H9 (cell line): ENCODE results near the gene HEG1. TPM values are rescaled to one million over a fixed set of nuclear protein-coding genes. Genes with fewer than 3 reads are reported as not detected.

Experiments
- DNase-seq: peaks from one replicate; pipeline ENCODE4 v3.0.0-alpha.2; 2017
- H2AFZ ChIP-seq: one replicate; pipeline ENCODE4 v1.6.1; 2013; ENCODE audit warnings: mild to moderate bottlenecking, low read length, control low read depth, moderate library complexity
- H2AK5ac ChIP-seq: 2 replicates; pipeline ENCODE4 v1.6.1; 2013; ENCODE audit warnings: low read length, control low read depth, mixed read lengths; ENCODE audit not compliant: insufficient read length
- H2BK120ac ChIP-seq: one replicate; pipeline ENCODE4 v1.6.1; 2013; ENCODE audit warnings: low read depth, mild to moderate bottlenecking, low read length, control low read depth, inconsistent platforms; ENCODE audit not compliant: poor library complexity, severe bottlenecking
- H2BK12ac ChIP-seq: 2 replicates; pipeline ENCODE4 v1.6.1; 2013; ENCODE audit warnings: low read length, control low read depth, mixed read lengths, low read depth; ENCODE audit not compliant: insufficient read length
- H2BK15ac ChIP-seq: 2 replicates; pipeline ENCODE4 v1.6.1; 2013; ENCODE audit warnings: low read depth, low read length, control low read depth
- H2BK20ac ChIP-seq: one replicate; pipeline ENCODE4 v1.6.1; 2013; ENCODE audit warnings: low read depth, mild to moderate bottlenecking, low read length, control low read depth, inconsistent platforms; ENCODE audit not compliant: poor library complexity, severe bottlenecking
- H2BK5ac ChIP-seq: 2 replicates; pipeline ENCODE4 v1.6.1; 2013; ENCODE audit warnings: low read length, control low read depth, mixed read lengths; ENCODE audit not compliant: insufficient read length
- H3K14ac ChIP-seq: 2 replicates; pipeline ENCODE4 v1.6.1; 2013; ENCODE audit warnings: low read length, control low read depth; ENCODE audit not compliant: insufficient read depth
- H3K18ac ChIP-seq: 2 replicates; pipeline ENCODE4 v1.6.1; 2013; ENCODE audit warnings: low read depth, mild to moderate bottlenecking, mixed read lengths, low read length, control low read depth; ENCODE audit not compliant: insufficient read length
- H3K23ac ChIP-seq: 2 replicates; pipeline ENCODE4 v1.6.1; 2013; ENCODE audit warnings: low read length, control low read depth, mixed read lengths, low read depth; ENCODE audit not compliant: insufficient read length
- H3K23me2 ChIP-seq: 2 replicates; pipeline ENCODE4 v1.6.1; 2013; ENCODE audit warnings: low read depth, mild to moderate bottlenecking, mixed read lengths, low read length, control low read depth; ENCODE audit not compliant: insufficient read length, poor library complexity, severe bottlenecking
- H3K27ac ChIP-seq: 2 replicates; pipeline ENCODE4 v1.5.1; 2013; ENCODE audit warnings: low read length, control low read depth, mixed read lengths, low read depth; ENCODE audit not compliant: insufficient read length
- H3K27me3 ChIP-seq: 2 replicates; pipeline ENCODE4 v1.6.1; 2013; ENCODE audit warnings: low read length, control low read depth, inconsistent platforms; ENCODE audit not compliant: insufficient read depth
- H3K4ac ChIP-seq: 2 replicates; pipeline ENCODE4 v1.6.1; 2013; ENCODE audit warnings: low read depth, mild to moderate bottlenecking, control low read depth, inconsistent platforms, low read length, moderate library complexity
- H3K4me1 ChIP-seq: 2 replicates; pipeline ENCODE4 v1.6.1; 2013; ENCODE audit warnings: low read length, control low read depth, inconsistent platforms; ENCODE audit not compliant: insufficient read depth
- H3K4me2 ChIP-seq: 2 replicates; pipeline ENCODE4 v1.6.1; 2013; ENCODE audit warnings: low read length, control low read depth, mixed read lengths; ENCODE audit not compliant: insufficient read length, insufficient read depth
- H3K56ac ChIP-seq: 2 replicates; pipeline ENCODE4 v1.6.1; 2013; ENCODE audit warnings: low read depth, mild to moderate bottlenecking, mixed read lengths, low read length, control low read depth; ENCODE audit not compliant: insufficient read length
- H3K79me1 ChIP-seq: 2 replicates; pipeline ENCODE4 v1.6.1; 2013; ENCODE audit warnings: low read depth, mild to moderate bottlenecking, moderate library complexity, low read length, control low read depth, inconsistent platforms; ENCODE audit not compliant: insufficient read depth, poor library complexity, severe bottlenecking
- H3K79me2 ChIP-seq: 2 replicates; pipeline ENCODE4 v1.6.1; 2013; ENCODE audit warnings: low read length, control low read depth, inconsistent platforms; ENCODE audit not compliant: insufficient read depth
- H3K9ac ChIP-seq: 2 replicates; pipeline ENCODE4 v1.6.1; 2013; ENCODE audit warnings: low read length, control low read depth, mixed read lengths; ENCODE audit not compliant: insufficient read length; ENCODE audit errors: extremely low read depth
- H3K9me3 ChIP-seq: one replicate; pipeline ENCODE4 v1.6.1; 2013; ENCODE audit warnings: low read depth, low read length, inconsistent platforms; ENCODE audit not compliant: control insufficient read depth
- H3T11ph ChIP-seq: one replicate; pipeline ENCODE4 v1.6.1; 2013; ENCODE audit warnings: mild to moderate bottlenecking, low read length, control low read depth, inconsistent platforms
- H4K20me1 ChIP-seq: one replicate; pipeline ENCODE4 v1.6.1; 2013; ENCODE audit not compliant: control insufficient read depth, insufficient read length, insufficient read depth
- H4K5ac ChIP-seq: 2 replicates; pipeline ENCODE4 v1.6.1; 2013; ENCODE audit warnings: low read depth, mild to moderate bottlenecking, mixed read lengths, low read length, control low read depth; ENCODE audit not compliant: insufficient read length
- H4K8ac ChIP-seq: replicated peaks from 2 replicates; pipeline ENCODE4 v1.6.1; 2013; ENCODE audit warnings: low read length, control low read depth, mixed read lengths, low read depth; ENCODE audit not compliant: insufficient read length
- H4K91ac ChIP-seq: 2 replicates; pipeline ENCODE4 v1.6.1; 2013; ENCODE audit warnings: low read depth, mild to moderate bottlenecking, moderate library complexity, mixed read lengths, low read length, control low read depth; ENCODE audit not compliant: insufficient read length
- H3K27ac Mint-ChIP-seq, 3 experiments: 2 replicates in 2 of 3; 3 replicates in 1 of 3; pipeline ENCODE4 v1.8.0; 2020 to 2021; ENCODE audit warnings: mixed read lengths in 3 of 3, mild to moderate bottlenecking in 1 of 3, moderate library complexity in 1 of 3
- H3K27me3 Mint-ChIP-seq: 2 replicates; pipeline ENCODE4 v1.8.0; 2021; ENCODE audit warnings: low read depth, mild to moderate bottlenecking, moderate library complexity, mixed read lengths
- H3K36me3 Mint-ChIP-seq, 3 experiments: 2 replicates in 2 of 3; 3 replicates in 1 of 3; pipeline ENCODE4 v1.8.0; 2020 to 2021; ENCODE audit warnings: low read depth in 3 of 3, mixed read lengths in 3 of 3; ENCODE audit not compliant: insufficient read depth in 1 of 3
- H3K4me1 Mint-ChIP-seq, 2 experiments: 2 replicates each; pipeline ENCODE4 v1.8.0; 2020; ENCODE audit warnings: mixed read lengths in 2 of 2
- H3K4me3 Mint-ChIP-seq, 2 experiments: 2 replicates in 1 of 2; 3 replicates in 1 of 2; pipeline ENCODE4 v1.8.0; 2020 to 2021; ENCODE audit warnings: mild to moderate bottlenecking in 2 of 2, mixed read lengths in 2 of 2, moderate library complexity in 1 of 2
- H3K9me3 Mint-ChIP-seq, 2 experiments: 2 replicates in 1 of 2; 3 replicates in 1 of 2; pipeline ENCODE4 v1.8.0; 2020; ENCODE audit warnings: mild to moderate bottlenecking in 2 of 2, mixed read lengths in 2 of 2, moderate library complexity in 1 of 2
- WGBS: extraction: QIAGEN DNeasy Blood & Tissue Kit; methylation state at CpG from one replicate; pipeline ENCODE4 v1.1.7; 2013; ENCODE audit warnings: missing lambda C conversion rate, low lambda C conversion rate, mixed read lengths; ENCODE audit not compliant: insufficient read length; ENCODE audit errors: extremely low coverage; 5-methylcytosine and 5-hydroxymethylcytosine counted together
- total RNA-seq: library from RNA; stranded (reverse); gene quantifications from 2 replicates; pipeline ENCODE4 v1.2.1, GENCODE V29; 2021
- TF ChIP-seq, protein P1 (sequence below): fragments of 200-600 bp; sonication (generic); conservative IDR thresholded peaks from 3 replicates; pipeline ENCODE4 v1.8.0; 2021; ENCODE audit warnings: antibody characterized with exemption, mild to moderate bottlenecking

The HEG1 gene
- total RNA-seq, 1 experiment from 2014 or later, result 10.3 TPM

DNA sequence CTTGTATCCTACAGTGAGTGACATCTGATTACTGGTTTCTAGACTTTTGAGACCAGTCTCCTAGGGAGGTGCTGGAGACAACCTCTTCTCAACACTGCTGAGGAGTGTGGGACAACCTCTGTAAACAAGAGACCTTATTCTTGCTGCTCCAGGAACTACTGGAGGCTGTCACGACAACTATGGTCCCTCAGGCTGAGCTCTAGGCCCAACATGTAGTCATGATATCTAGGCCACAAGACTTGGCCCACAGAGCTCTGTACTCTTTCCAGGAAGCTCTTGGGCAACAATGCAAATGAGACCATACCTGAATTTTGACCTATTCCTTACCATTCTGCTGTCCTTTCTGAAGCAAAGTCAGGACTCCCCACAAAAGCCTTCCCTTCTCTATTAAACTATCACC, 24.3 kb upstream of the HEG1 start:
- no peak overlapping the region for H2BK20ac ChIP-seq
- no peaks in the 10 kb centered on the region; the same call in 1 of the 2 replicates for H3K4me1 ChIP-seq
- Mint-ChIP-seq H3K36me3 (peaks cover 2 to 8% (median 8%) of the 10 kb centered on the region in 3 experiments; a peak in 5 of 7 replicates), H3K4me1 (peaks cover 19 to 24% of the 10 kb centered on the region in 2 experiments), H3K27ac (no peak overlapping the region; a peak in 1 of 7 replicates), H3K9me3 (no peaks in the 10 kb centered on the region), H3K27me3 (no peaks in the 10 kb centered on the region), H3K4me3 (no peak overlapping the region)
- no peak for DNase-seq
- no peak overlapping the region for H3K23ac ChIP-seq
- H3K23me2 ChIP-seq, result no peaks in the 10 kb centered on the region
- no peak overlapping the region for H2BK12ac ChIP-seq
- H3T11ph ChIP-seq, result no peak overlapping the region
- H3K14ac ChIP-seq, result no peak overlapping the region
- no peaks in the 10 kb centered on the region for H3K79me2 ChIP-seq
- no peak overlapping the region for H2AFZ ChIP-seq
- H2AK5ac ChIP-seq, result no peak overlapping the region
- no peak overlapping the region for H3K9ac ChIP-seq
- H2BK15ac ChIP-seq, result no peak overlapping the region
- no peak overlapping the region for H3K56ac ChIP-seq
- no peak overlapping the region for H4K8ac ChIP-seq
- no peak overlapping the region for H3K18ac ChIP-seq
- H3K4me2 ChIP-seq, result no peak overlapping the region
- no peaks in the 10 kb centered on the region for H3K27me3 ChIP-seq
- H4K91ac ChIP-seq, result no peak overlapping the region
- no peak overlapping the region for H2BK5ac ChIP-seq
- no peak overlapping the region for H4K5ac ChIP-seq
- no CpG with 5 or more reads among the region's 1 CpG for WGBS
- no peak overlapping the region for H3K4ac ChIP-seq
- no peak overlapping the region for H2BK120ac ChIP-seq
- H3K79me1 ChIP-seq, result no peaks in the 10 kb centered on the region
- TF ChIP-seq, protein P1, sequence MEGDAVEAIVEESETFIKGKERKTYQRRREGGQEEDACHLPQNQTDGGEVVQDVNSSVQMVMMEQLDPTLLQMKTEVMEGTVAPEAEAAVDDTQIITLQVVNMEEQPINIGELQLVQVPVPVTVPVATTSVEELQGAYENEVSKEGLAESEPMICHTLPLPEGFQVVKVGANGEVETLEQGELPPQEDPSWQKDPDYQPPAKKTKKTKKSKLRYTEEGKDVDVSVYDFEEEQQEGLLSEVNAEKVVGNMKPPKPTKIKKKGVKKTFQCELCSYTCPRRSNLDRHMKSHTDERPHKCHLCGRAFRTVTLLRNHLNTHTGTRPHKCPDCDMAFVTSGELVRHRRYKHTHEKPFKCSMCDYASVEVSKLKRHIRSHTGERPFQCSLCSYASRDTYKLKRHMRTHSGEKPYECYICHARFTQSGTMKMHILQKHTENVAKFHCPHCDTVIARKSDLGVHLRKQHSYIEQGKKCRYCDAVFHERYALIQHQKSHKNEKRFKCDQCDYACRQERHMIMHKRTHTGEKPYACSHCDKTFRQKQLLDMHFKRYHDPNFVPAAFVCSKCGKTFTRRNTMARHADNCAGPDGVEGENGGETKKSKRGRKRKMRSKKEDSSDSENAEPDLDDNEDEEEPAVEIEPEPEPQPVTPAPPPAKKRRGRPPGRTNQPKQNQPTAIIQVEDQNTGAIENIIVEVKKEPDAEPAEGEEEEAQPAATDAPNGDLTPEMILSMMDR, result no peak
- no peaks in the 10 kb centered on the region for H4K20me1 ChIP-seq
- H3K9me3 ChIP-seq, result no peaks in the 10 kb centered on the region
- no peak overlapping the region for H3K27ac ChIP-seq
